ENCODE results near the gene PCBP4.
A peak's percentile ranks its signal among the peaks of the same experiment; 100 is the strongest.

PCBP4 gene

GRCh38 chr3:51967384-51968169 is at the start of gene PCBP4:
Gene PCBP4 (minus strand): TSS chr3:51967454. CDS start chr3:51961240, 6,214 bp downstream.
- DNase-seq (ENCODE audit: low read depth, low spot score), result peak; percentile 58

GRCh38 chr3:52015438-52016228 is 48.4 kb upstream of the PCBP4 start:
- no peak for DNase-seq (ENCODE audit: low read depth, low spot score)

- peak; percentile 64 for DNase-seq (ENCODE audit: low read depth, low spot score)
These were observed 47.4 kb upstream of the PCBP4 start for GRCh38 chr3:52014613-52015012.

- no peak for DNase-seq (ENCODE audit: low read depth, low spot score)
These were observed 46.7 kb upstream of the PCBP4 start for GRCh38 chr3:52013802-52014598.

- no peak for DNase-seq (ENCODE audit: low read depth, low spot score)
These were observed 45.4 kb upstream of the PCBP4 start for GRCh38 chr3:52012699-52013098.

- no peak for DNase-seq (ENCODE audit: low read depth, low spot score)
These were observed 43.2 kb upstream of the PCBP4 start for GRCh38 chr3:52010431-52010830.

- no peak for DNase-seq (ENCODE audit: low read depth, low spot score)
These were observed 40.0 kb upstream of the PCBP4 start for GRCh38 chr3:52007291-52007690.

- DNase-seq (ENCODE audit: low read depth, low spot score), result no peak
These were observed 39.5 kb upstream of the PCBP4 start for GRCh38 chr3:52006820-52007133.

- no peak for DNase-seq (ENCODE audit: low read depth, low spot score)
These were observed 39.0 kb upstream of the PCBP4 start for GRCh38 chr3:52006017-52006819.

- peak; percentile 50 for DNase-seq (ENCODE audit: low read depth, low spot score)
These were observed 38.3 kb upstream of the PCBP4 start for GRCh38 chr3:52005571-52005986.

- no peak for DNase-seq (ENCODE audit: low read depth, low spot score)
These were observed 37.7 kb upstream of the PCBP4 start for GRCh38 chr3:52004906-52005395.

- peak; percentile 85 for DNase-seq (ENCODE audit: low read depth, low spot score)
These were observed 37.0 kb upstream of the PCBP4 start for GRCh38 chr3:52004163-52004787.

GRCh38 chr3:52002748-52003147 is 35.5 kb upstream of the PCBP4 start:
- DNase-seq (ENCODE audit: low read depth, low spot score), result no peak

- peak; percentile 96 for DNase-seq (ENCODE audit: low read depth, low spot score)
These were observed 34.3 kb upstream of the PCBP4 start for GRCh38 chr3:52001443-52001974.

- DNase-seq (ENCODE audit: low read depth, low spot score), result no peak
These were observed 32.6 kb upstream of the PCBP4 start for GRCh38 chr3:51999846-52000245.

GRCh38 chr3:51998774-51999173 is 31.5 kb upstream of the PCBP4 start:
- DNase-seq (ENCODE audit: low read depth, low spot score), result no peak

GRCh38 chr3:51997935-51998596 is 30.8 kb upstream of the PCBP4 start:
- DNase-seq (ENCODE audit: low read depth, low spot score), result peak; percentile 70

GRCh38 chr3:51997172-51997571 is 29.9 kb upstream of the PCBP4 start:
- no peak for DNase-seq (ENCODE audit: low read depth, low spot score)

- peak; percentile 95 for DNase-seq (ENCODE audit: low read depth, low spot score)
These were observed 28.3 kb upstream of the PCBP4 start, which contains the start of gene RPL29 for GRCh38 chr3:51995346-51996163. Gene RPL29 (minus strand): TSS chr3:51995895. CDS start chr3:51995461, 434 bp downstream.
